ENCODE data around the gene FADS1.

- TF ChIP-seq POLR2AphosphoS5 (IDR thresholded peaks at IDR 0.05): no peak
- no peak for TF ChIP-seq CTCF (IDR thresholded peaks at IDR 0.05)
- TF ChIP-seq POLR2A (IDR thresholded peaks at IDR 0.05): no peak
Observed at GRCh38 chr11:61863548-61864081, 46.8 kb upstream of the FADS1 start.
